H1 (cell line): Measurements from ENCODE around the gene PHTF1. TPM values are rescaled to one million over a fixed set of nuclear protein-coding genes. Genes with fewer than 3 reads are reported as not detected.

Experiments used
- CTCF ChIA-PET: fragments of 300-600 bp; sonication (Branson Sonifier 250); formaldehyde crosslinking; loops from one replicate; lab custom pipeline; 2021; ENCODE audit not compliant: partially characterized antibody; lab: Charles Lee
- POLR2A ChIA-PET: fragments of 300-600 bp; sonication (Branson Sonifier 250); formaldehyde crosslinking; loops from one replicate; lab custom pipeline; 2021; ENCODE audit warnings: inconsistent platforms; ENCODE audit not compliant: partially characterized antibody; lab: Charles Lee
- DNase-seq, 2 experiments: peaks; one replicate each; pipeline versions ENCODE4 v3.0.0 to v3.0.0-alpha.2; 2010 to 2022; ENCODE audit warnings: low spot score in 2 of 2, low read depth in 1 of 2, mixed read lengths in 1 of 2
- FAIRE-seq: peaks from 2 replicates; lab custom pipeline; 2011; peaks lifted over from hg19 to GRCh38; lab: Jason Lieb, UNC
- H2AFZ ChIP-seq: 2 replicates; pipeline ENCODE4 v1.8.1; 2012; ENCODE audit warnings: low read length, inconsistent platforms
- H2AK5ac ChIP-seq: 2 replicates; pipeline ENCODE4 v1.6.1; 2013; ENCODE audit warnings: low read depth, low read length
- H2BK120ac ChIP-seq: replicated peaks from 2 replicates; pipeline ENCODE3; 2013; ENCODE audit warnings: low read depth, low read length, inconsistent platforms
- H2BK12ac ChIP-seq: 2 replicates; pipeline ENCODE4 v1.6.1; 2013; ENCODE audit warnings: low read depth, low read length
- H2BK15ac ChIP-seq: 2 replicates; pipeline ENCODE4 v1.6.1; 2013; ENCODE audit warnings: low read length
- H2BK20ac ChIP-seq: 2 replicates; pipeline ENCODE4 v1.6.1; 2013; ENCODE audit warnings: low read length
- H2BK5ac ChIP-seq: 2 replicates; pipeline ENCODE4 v1.6.1; 2013; ENCODE audit warnings: low read depth, low read length
- H3K14ac ChIP-seq: 2 replicates; pipeline ENCODE4 v1.6.1; 2013; ENCODE audit warnings: inconsistent platforms; ENCODE audit not compliant: insufficient read length
- H3K18ac ChIP-seq: 2 replicates; pipeline ENCODE4 v1.6.1; 2013; ENCODE audit warnings: low read length; ENCODE audit errors: extremely low read depth
- H3K23ac ChIP-seq: 2 replicates; pipeline ENCODE4 v1.6.1; 2013; ENCODE audit warnings: inconsistent platforms; ENCODE audit not compliant: insufficient read length
- H3K23me2 ChIP-seq: 2 replicates; pipeline ENCODE4 v1.6.1; 2013; ENCODE audit warnings: low read depth, low read length
- H3K27ac ChIP-seq: 2 replicates; pipeline ENCODE4 v1.6.1; 2011; ENCODE audit warnings: low read depth, low read length, inconsistent platforms
- H3K27me3 ChIP-seq, 4 experiments: replicated peaks in 1 of 4; 1 replicate in 1 of 4; 2 replicates in 3 of 4; pipeline versions ENCODE4 v1.6.1 to v1.8.1; 2011 to 2013; ENCODE audit warnings: low read length in 3 of 4, mild to moderate bottlenecking in 3 of 4, inconsistent platforms in 2 of 4, mixed read lengths in 2 of 4, moderate library complexity in 1 of 4; ENCODE audit not compliant: control insufficient read depth in 3 of 4, insufficient read depth in 3 of 4; ENCODE audit errors: extremely low read depth in 1 of 4
- H3K36me3 ChIP-seq, 4 experiments: 2 replicates each; pipeline versions ENCODE4 v1.6.1 to v1.8.1; 2011 to 2013; ENCODE audit warnings: mild to moderate bottlenecking in 4 of 4, low read length in 3 of 4, moderate library complexity in 2 of 4, control low read depth in 1 of 4, inconsistent platforms in 1 of 4; ENCODE audit not compliant: insufficient read depth in 4 of 4, control insufficient read depth in 2 of 4
- H3K4ac ChIP-seq: replicated peaks from 2 replicates; pipeline ENCODE3; 2013; ENCODE audit warnings: low read length, low read depth, mixed read lengths, inconsistent platforms; ENCODE audit not compliant: insufficient read length
- H3K4me1 ChIP-seq, 4 experiments: replicated peaks in 1 of 4; 1 replicate in 1 of 4; 2 replicates in 3 of 4; pipeline versions ENCODE4 v1.6.1 to v1.8.1; 2011 to 2013; ENCODE audit warnings: low read length in 3 of 4, inconsistent platforms in 2 of 4, mixed read lengths in 1 of 4; ENCODE audit not compliant: insufficient read depth in 4 of 4, control insufficient read depth in 3 of 4
- H3K4me2 ChIP-seq, 2 experiments: 2 replicates each; pipeline versions ENCODE4 v1.6.1 to v1.8.1; 2011 to 2013; ENCODE audit warnings: low read depth in 2 of 2, low read length in 2 of 2, control low read depth in 1 of 2, inconsistent platforms in 1 of 2, mild to moderate bottlenecking in 1 of 2; ENCODE audit not compliant: insufficient read depth in 1 of 2
- H3K4me3 ChIP-seq, 4 experiments: fragments of 200-600, 300-600 bp in 1 of 4; sonication (generic), shearing (Covaris generic), sonication (Bioruptor Twin) in 1 of 4; 2 replicates each; pipeline versions ENCODE4 v1.5.1 to v1.8.1; 2011 to 2016; ENCODE audit warnings: low read length in 4 of 4, low read depth in 3 of 4, control low read depth in 2 of 4, inconsistent platforms in 2 of 4, mild to moderate bottlenecking in 2 of 4, mixed read lengths in 1 of 4, moderate library complexity in 1 of 4; ENCODE audit not compliant: insufficient read depth in 2 of 4; ENCODE audit errors: extremely low read depth in 1 of 4
- H3K56ac ChIP-seq: replicated peaks from 2 replicates; pipeline ENCODE3; 2013; ENCODE audit warnings: low read depth, mild to moderate bottlenecking, mixed read lengths, low read length, inconsistent platforms; ENCODE audit not compliant: insufficient read length
- H3K79me1 ChIP-seq: 2 replicates; pipeline ENCODE4 v1.6.1; 2013; ENCODE audit warnings: low read depth, low read length, control low read depth
- H3K79me2 ChIP-seq, 2 experiments: 2 replicates each; pipeline versions ENCODE4 v1.6.1 to v1.8.1; 2012 to 2013; ENCODE audit warnings: low read length in 2 of 2, mild to moderate bottlenecking in 2 of 2, inconsistent platforms in 1 of 2; ENCODE audit not compliant: insufficient read depth in 2 of 2, control insufficient read depth in 1 of 2
- H3K9ac ChIP-seq, 4 experiments: replicated peaks in 1 of 4; 1 replicate in 1 of 4; 2 replicates in 3 of 4; pipeline versions ENCODE4 v1.6.1 to v1.8.1; 2011 to 2013; ENCODE audit warnings: low read depth in 3 of 4, low read length in 3 of 4, control low read depth in 2 of 4, mild to moderate bottlenecking in 2 of 4, moderate library complexity in 2 of 4, inconsistent platforms in 1 of 4; ENCODE audit errors: extremely low read depth in 1 of 4
- H3K9me3 ChIP-seq, 2 experiments: 2 replicates each; pipeline versions ENCODE4 v1.6.1 to v1.8.1; 2012 to 2013; ENCODE audit warnings: mild to moderate bottlenecking in 2 of 2, moderate library complexity in 2 of 2, control low read depth in 1 of 2, inconsistent platforms in 1 of 2, low read depth in 1 of 2, low read length in 1 of 2, mixed read lengths in 1 of 2; ENCODE audit not compliant: insufficient read depth in 2 of 2
- H4K20me1 ChIP-seq, 2 experiments: replicated peaks in 1 of 2; 2 replicates each; pipeline versions ENCODE3 to v1.8.1; 2011 to 2013; ENCODE audit warnings: inconsistent platforms in 2 of 2, low read length in 2 of 2, mild to moderate bottlenecking in 1 of 2; ENCODE audit not compliant: insufficient read depth in 2 of 2, control insufficient read depth in 1 of 2
- H4K5ac ChIP-seq: 2 replicates; pipeline ENCODE4 v1.6.1; 2013; ENCODE audit warnings: low read length, low read depth, mixed read lengths, inconsistent platforms; ENCODE audit not compliant: insufficient read length
- H4K8ac ChIP-seq: 2 replicates; pipeline ENCODE4 v1.8.0; 2013; ENCODE audit warnings: mild to moderate bottlenecking, moderate library complexity, low read length, inconsistent platforms; ENCODE audit not compliant: insufficient read depth; ENCODE audit errors: extremely low read depth
- H4K91ac ChIP-seq: replicated peaks from 2 replicates; pipeline ENCODE3; 2013; ENCODE audit warnings: low read length, mixed read lengths, inconsistent platforms; ENCODE audit not compliant: insufficient read length
- CTBP2 ChIP-seq: IDR thresholded peaks from 2 replicates; pipeline ENCODE4 v1.7.0; 2011; ENCODE audit warnings: borderline replicate concordance, mild to moderate bottlenecking, moderate library complexity, mixed read lengths, low read length; ENCODE audit not compliant: insufficient read depth, insufficient read length
- CTCF ChIP-seq, 3 experiments: IDR thresholded peaks; 1 replicate in 2 of 3; 2 replicates in 1 of 3; pipeline versions ENCODE4 v1.5.1 to v1.6.1; 2011; ENCODE audit warnings: low read length in 3 of 3, mild to moderate bottlenecking in 3 of 3, inconsistent platforms in 2 of 3, low read depth in 1 of 3, moderate library complexity in 1 of 3; ENCODE audit not compliant: insufficient read depth in 1 of 3; ENCODE audit errors: control extremely low read depth in 1 of 3
- EP300 ChIP-seq, 2 experiments: IDR thresholded peaks; 1 replicate in 1 of 2; 2 replicates in 1 of 2; pipeline ENCODE4 v1.6.1; 2011 to 2012; ENCODE audit warnings: low read depth in 2 of 2, low read length in 2 of 2, mild to moderate bottlenecking in 2 of 2, borderline replicate concordance in 1 of 2, inconsistent platforms in 1 of 2, moderate library complexity in 1 of 2
- EZH2 ChIP-seq: fragments of 200-600 bp; sonication (generic); IDR thresholded peaks from 2 replicates; pipeline ENCODE4 v1.7.1; 2012; ENCODE audit warnings: low read depth, mild to moderate bottlenecking, moderate library complexity, low read length, inconsistent platforms; ENCODE audit not compliant: severe bottlenecking
- MAFK ChIP-seq: IDR thresholded peaks from 2 replicates; pipeline ENCODE4 v1.6.1; 2012; ENCODE audit warnings: low read depth, mild to moderate bottlenecking, improper control_type of control experiment, low read length
- NRF1 ChIP-seq: IDR thresholded peaks from 2 replicates; pipeline ENCODE4 v1.6.1; 2011; ENCODE audit warnings: mild to moderate bottlenecking, low read depth, low read length, improper control_type of control experiment
- POLR2A ChIP-seq, 2 experiments: IDR thresholded peaks; 1 replicate in 1 of 2; 2 replicates in 1 of 2; pipeline ENCODE4 v1.6.1; 2011; ENCODE audit warnings: low read depth in 2 of 2, low read length in 2 of 2, mild to moderate bottlenecking in 2 of 2; ENCODE audit errors: control extremely low read depth in 1 of 2
- POLR2AphosphoS5 ChIP-seq: IDR thresholded peaks from 2 replicates; pipeline ENCODE4 v1.6.1; 2011; ENCODE audit warnings: low read depth, low read length
- RBBP5 ChIP-seq: IDR thresholded peaks from 2 replicates; pipeline ENCODE4 v1.7.1; 2012; ENCODE audit warnings: low read depth, mild to moderate bottlenecking, inconsistent platforms, low read length, moderate library complexity, borderline replicate concordance
- RXRA ChIP-seq: IDR thresholded peaks from 2 replicates; pipeline ENCODE4 v1.6.1; 2011; ENCODE audit warnings: low read depth, mild to moderate bottlenecking, low read length, moderate library complexity; ENCODE audit not compliant: insufficient read depth
- SP4 ChIP-seq: IDR thresholded peaks from 2 replicates; pipeline ENCODE4 v1.6.1; 2012; ENCODE audit warnings: low read length, inconsistent platforms
- YY1 ChIP-seq: IDR thresholded peaks from 2 replicates; pipeline ENCODE4 v1.6.1; 2011; ENCODE audit warnings: low read depth, mild to moderate bottlenecking, low read length
- WGBS, 2 experiments: shearing (Covaris generic) in 1 of 2; methylation state at CpG; one replicate each; pipeline versions ENCODE4 v1.1.6 to v1.1.7; 2013 to 2015; ENCODE audit warnings: low lambda C conversion rate in 2 of 2, mixed read lengths in 2 of 2, inconsistent platforms in 1 of 2, low coverage in 1 of 2, missing lambda C conversion rate in 1 of 2; ENCODE audit not compliant: insufficient replicate concordance in 2 of 2, insufficient coverage in 1 of 2, insufficient read length in 1 of 2; ENCODE audit errors: extremely low coverage in 1 of 2, missing lambda C conversion rate in 1 of 2; 5-methylcytosine and 5-hydroxymethylcytosine counted together
- polyA plus RNA-seq, 7 experiments: library from polyadenylated mRNA; depleted of rRNA in 3 of 7; stranded (reverse) in 5 of 7; unstranded in 2 of 7; fragments of >200 nt in 5 of 7; fragments of 200-250 nt in 2 of 7; gene quantifications; 1 replicate in 5 of 7; 2 replicates in 1 of 7; 4 replicates in 1 of 7; pipeline versions ENCODE4 v1.2.1 to v1.2.3, GENCODE V29; 2011 to 2013; ENCODE audit warnings: missing spikeins in 2 of 7, mixed read lengths in 2 of 7
- total RNA-seq: library from RNA; stranded (reverse); fragmentation: NEBNext Ultra II Directional; extraction: Animal tissue kit (Norgen Biotek cat#: 25700); gene quantifications from 2 replicates; pipeline ENCODE4 v1.2.1, GENCODE V29; 2021

The PHTF1 gene
- total and polyA plus RNA-seq, 2 of the 8 experiments (the other 6 are each of a cell fraction or from before 2014, with no cell fraction given) = 9.1 to 26.9 TPM

GRCh38 chr1:113670650-113671049 is 88.6 kb downstream of the PHTF1 start:
- Histone ChIP-seq H2BK5ac (no peak overlapping the region), H3K27ac (no peak overlapping the region), H3K56ac (no peak overlapping the region), H3K4me3 (no peak overlapping the region), H2BK15ac (no peak overlapping the region), H3K4me1 (no peaks in the 10 kb centered on the region), H4K20me1 (no peaks in the 10 kb centered on the region), H3K36me3 (0 out of 8 replicates have a peak, but pooled peaks cover 0 to 2% (median 0%) of the 10 kb centered on the region in 4 experiments), H3K9me3 (no peaks in the 10 kb centered on the region), H3K23ac (no peak overlapping the region), H3K79me2 (no peaks in the 10 kb centered on the region), H2BK12ac (no peak overlapping the region), H3K14ac (no peak overlapping the region), H2BK20ac (no peak overlapping the region), H3K27me3 (no peaks in the 10 kb centered on the region), H3K23me2 (no peaks in the 10 kb centered on the region), H2BK120ac (no peak overlapping the region), H3K18ac (no peak overlapping the region), H3K4me2 (no peak overlapping the region), H2AK5ac (no peak overlapping the region), H3K9ac (no peak overlapping the region), H3K4ac (no peak overlapping the region), H3K79me1 (no peaks in the 10 kb centered on the region), H2AFZ (no peak overlapping the region), H4K5ac (no peak overlapping the region), H4K91ac (no peak overlapping the region), H4K8ac (no peak overlapping the region)
- WGBS, 2 experiments = 87% methylated on average over 1 of the region's 1 CpG; no CpG with 5 or more reads in 1 of the 2 experiments
- POLR2A ChIA-PET = no interaction called here
- FAIRE-seq (no peak), DNase-seq (no peak)
- CTCF ChIA-PET = interaction anchor here (0.5 to 1.9 kb wide), 5 partner anchors 44 to 528 kb away, joined by 3 to 4 read pairs (median 3); no protein-coding TSS in a partner anchor
- TF ChIP-seq NRF1 (no peak), CTCF (IDR thresholded peaks at IDR 0.05; ENCODE audit: control extremely low read depth in 1 of 3, insufficient read depth in 1 of 3, low read depth in 1 of 3, low read length in 3 of 3) (no peak), EP300 (IDR thresholded peaks at IDR 0.05; ENCODE audit: borderline replicate concordance in 1 of 2, low read depth in 2 of 2, low read length in 2 of 2) (no peak), POLR2A (IDR thresholded peaks at IDR 0.05; ENCODE audit: control extremely low read depth in 1 of 2, low read depth in 2 of 2, low read length in 2 of 2) (no peak), POLR2AphosphoS5 (no peak), SP4 (no peak), YY1 (no peak), MAFK (no peak), RBBP5 (no peak), CTBP2 (no peak), EZH2 (no peak), RXRA (no peak)
